Neural progenitor cell (in vitro differentiated cells): ENCODE data around the gene EPHB4. TPM values are rescaled to one million over a fixed set of nuclear protein-coding genes. Genes with fewer than 3 reads are reported as not detected.

ENCODE experiments used
- DNase-seq: peaks from one replicate; pipeline ENCODE4 v3.0.0-alpha.2; 2016; ENCODE audit warnings: low spot score
- H2AFZ ChIP-seq: fragments of 200-600 bp; sonication (generic); replicated peaks from 2 replicates; pipeline ENCODE4 v1.6.1; 2016; ENCODE audit warnings: antibody characterized with exemption
- H3F3A ChIP-seq: fragments of 200-600 bp; sonication (generic); 2 replicates; pipeline ENCODE4 v1.6.1; 2016; ENCODE audit warnings: antibody characterized with exemption, low read depth
- H3K27ac ChIP-seq: fragments of 200-600 bp; sonication (generic); 2 replicates; pipeline ENCODE4 v1.5.1; 2016; ENCODE audit warnings: mild to moderate bottlenecking
- H3K27me3 ChIP-seq: fragments of 200-600 bp; sonication (generic); 2 replicates; pipeline ENCODE4 v1.6.1; 2016; ENCODE audit warnings: mild to moderate bottlenecking, moderate library complexity
- H3K36me3 ChIP-seq: fragments of 200-600 bp; sonication (generic); 2 replicates; pipeline ENCODE4 v1.5.1; 2016
- H3K4me1 ChIP-seq: fragments of 200-600 bp; sonication (generic); 2 replicates; pipeline ENCODE4 v1.6.1; 2016; ENCODE audit warnings: mixed run types
- H3K4me2 ChIP-seq: fragments of 200-600 bp; sonication (generic); 2 replicates; pipeline ENCODE4 v1.6.1; 2016
- H3K4me3 ChIP-seq: fragments of 200-600 bp; sonication (generic); 2 replicates; pipeline ENCODE4 v1.5.1; 2016
- H3K79me2 ChIP-seq: fragments of 200-600 bp; sonication (generic); 2 replicates; pipeline ENCODE4 v1.6.1; 2016; ENCODE audit warnings: low read depth
- H3K9ac ChIP-seq: fragments of 200-600 bp; sonication (generic); 2 replicates; pipeline ENCODE4 v1.6.1; 2016
- H3K9me3 ChIP-seq: fragments of 200-600 bp; sonication (generic); 2 replicates; pipeline ENCODE4 v1.5.1; 2016; ENCODE audit warnings: low read depth
- H4K20me1 ChIP-seq: fragments of 200-600 bp; sonication (generic); 2 replicates; pipeline ENCODE4 v1.6.1; 2016; ENCODE audit warnings: low read depth
- H3K27ac Mint-ChIP-seq: 3 replicates; pipeline ENCODE4 v1.8.0; 2021; ENCODE audit warnings: mixed read lengths
- H3K27me3 Mint-ChIP-seq: 2 replicates; pipeline ENCODE4 v1.8.0; 2022; ENCODE audit warnings: low read depth, mild to moderate bottlenecking, inconsistent platforms, moderate library complexity, mixed read lengths; ENCODE audit not compliant: insufficient read depth
- H3K36me3 Mint-ChIP-seq: 3 replicates; pipeline ENCODE4 v1.8.0; 2021; ENCODE audit warnings: mixed read lengths
- H3K4me1 Mint-ChIP-seq: 3 replicates; pipeline ENCODE4 v1.8.0; 2021; ENCODE audit warnings: mixed read lengths
- H3K4me3 Mint-ChIP-seq: 3 replicates; pipeline ENCODE4 v1.8.0; 2021; ENCODE audit warnings: mild to moderate bottlenecking, moderate library complexity, mixed read lengths
- H3K9me3 Mint-ChIP-seq: 3 replicates; pipeline ENCODE4 v1.8.0; 2020; ENCODE audit warnings: mixed read lengths
- EZH2 ChIP-seq: fragments of 200-600 bp; sonication (generic); IDR thresholded peaks from 2 replicates; pipeline ENCODE4 v1.6.1; 2017; ENCODE audit warnings: antibody characterized with exemption, mild to moderate bottlenecking, moderate library complexity
- EZH2phosphoT487 ChIP-seq: fragments of 200-600 bp; sonication (generic); IDR thresholded peaks from 2 replicates; pipeline ENCODE4 v1.6.1; 2017; ENCODE audit warnings: antibody characterized with exemption
- total RNA-seq: library from RNA; depleted of rRNA; stranded (reverse); fragments of >200 nt; gene quantifications from 2 replicates; pipeline ENCODE4 v1.2.3, GENCODE V29; 2015; ENCODE audit warnings: low replicate concordance
- TF ChIP-seq, protein P1 (sequence below): fragments of 200-600 bp; sonication (generic); IDR thresholded peaks from 2 replicates; pipeline ENCODE4 v1.5.1; 2017; ENCODE audit warnings: antibody characterized with exemption, mild to moderate bottlenecking

Gene EPHB4
- total RNA-seq = 66.5 and 106 TPM in 2 replicates

DNA sequence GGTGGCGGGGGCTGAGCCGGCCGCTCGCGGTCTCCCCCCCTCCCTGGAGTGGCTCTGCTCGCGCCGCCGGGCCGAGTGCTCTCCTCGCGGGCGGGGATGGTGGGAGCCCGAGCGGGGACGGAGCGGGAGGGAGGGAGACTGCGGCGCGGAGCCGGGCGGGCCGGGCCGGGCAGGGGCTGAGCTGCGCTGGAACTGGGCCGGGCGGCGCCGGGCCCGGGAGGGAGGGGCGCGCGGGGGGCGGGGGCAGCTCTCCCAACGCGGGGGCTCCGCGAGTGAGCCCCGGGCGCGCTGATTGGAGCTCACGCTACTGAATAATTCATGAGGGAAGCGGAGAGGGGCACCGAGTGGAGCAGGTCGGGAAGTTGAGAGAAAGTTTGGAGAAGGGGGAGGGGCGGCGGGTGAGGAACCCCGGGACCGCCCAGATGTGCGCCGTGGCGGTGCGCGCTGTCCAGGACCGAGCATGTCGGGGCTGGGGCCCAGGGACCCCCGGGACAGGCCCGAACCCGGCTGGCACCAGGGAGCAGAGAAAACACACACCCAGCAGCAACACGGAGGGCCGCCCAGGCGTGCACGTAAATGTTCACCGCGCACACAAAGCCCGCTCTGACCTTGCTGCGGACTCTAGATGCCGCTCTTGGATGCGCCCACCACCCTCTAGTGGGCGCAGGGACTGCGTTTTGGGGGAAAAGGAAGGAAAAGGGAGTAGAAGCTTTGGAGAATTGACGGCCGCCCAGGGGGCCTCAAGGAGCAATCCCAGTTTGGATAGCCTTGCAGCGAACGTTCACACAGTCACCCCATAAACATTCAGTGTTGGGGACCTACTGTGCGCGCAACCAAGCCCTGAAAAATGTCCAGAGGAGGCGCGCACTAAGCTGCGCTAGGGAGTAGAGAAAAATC lies at the start of gene EPHB4:
Gene EPHB4, minus strand, starts transcription at position 194 of the 897 bp plus-strand sequence. CDS start 493 bp downstream, outside the sequence.
- Histone ChIP-seq H3K27ac (peak within 1 kb of the TSS; percentile 52), H2AFZ (peak within 1 kb of the TSS; percentile 43)

DNA sequence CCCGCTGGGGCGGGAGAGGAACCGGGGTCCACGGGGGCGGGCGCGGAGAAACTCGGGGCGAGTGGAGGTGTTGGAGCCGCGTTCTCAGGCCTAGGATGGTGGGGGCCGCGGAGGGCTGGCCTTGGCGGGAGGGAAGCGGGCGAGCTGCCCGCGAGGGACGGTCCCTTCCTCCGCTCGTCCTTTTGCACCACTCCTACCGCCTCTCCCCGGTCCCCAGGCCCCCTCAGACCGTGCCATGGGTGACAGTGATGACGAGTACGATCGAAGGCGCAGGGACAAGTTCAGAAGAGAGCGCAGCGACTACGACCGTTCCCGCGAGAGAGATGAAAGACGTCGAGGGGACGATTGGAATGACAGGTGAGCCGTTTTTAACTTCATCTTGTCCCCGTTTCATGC lies 48.0 kb upstream of the EPHB4 start:
- H3K4me3 Mint-ChIP-seq = peak overlapping the region; percentile 99
- peaks cover 54% of the 10 kb centered on the region for H3K79me2 ChIP-seq
- H3K27me3 Mint-ChIP-seq = peaks cover 5% of the 10 kb centered on the region
- DNase-seq = peak; percentile 47
- no peaks in the 10 kb centered on the region for H3K9me3 ChIP-seq
- peak overlapping the region; percentile 93 for H3K4me2 ChIP-seq
- peaks cover 52% of the 10 kb centered on the region for H4K20me1 ChIP-seq
- peak overlapping the region; percentile 95 for H3K27ac ChIP-seq
- no peak overlapping the region for H2AFZ ChIP-seq
- H3K9ac ChIP-seq = peak overlapping the region; percentile 96
- H3K4me1 Mint-ChIP-seq = peaks cover 46% of the 10 kb centered on the region
- H3K4me3 ChIP-seq = peak overlapping the region; percentile 91
- no peaks in the 10 kb centered on the region for H3K9me3 Mint-ChIP-seq
- H3K36me3 Mint-ChIP-seq = peaks cover 32% of the 10 kb centered on the region
- TF ChIP-seq, protein P1, sequence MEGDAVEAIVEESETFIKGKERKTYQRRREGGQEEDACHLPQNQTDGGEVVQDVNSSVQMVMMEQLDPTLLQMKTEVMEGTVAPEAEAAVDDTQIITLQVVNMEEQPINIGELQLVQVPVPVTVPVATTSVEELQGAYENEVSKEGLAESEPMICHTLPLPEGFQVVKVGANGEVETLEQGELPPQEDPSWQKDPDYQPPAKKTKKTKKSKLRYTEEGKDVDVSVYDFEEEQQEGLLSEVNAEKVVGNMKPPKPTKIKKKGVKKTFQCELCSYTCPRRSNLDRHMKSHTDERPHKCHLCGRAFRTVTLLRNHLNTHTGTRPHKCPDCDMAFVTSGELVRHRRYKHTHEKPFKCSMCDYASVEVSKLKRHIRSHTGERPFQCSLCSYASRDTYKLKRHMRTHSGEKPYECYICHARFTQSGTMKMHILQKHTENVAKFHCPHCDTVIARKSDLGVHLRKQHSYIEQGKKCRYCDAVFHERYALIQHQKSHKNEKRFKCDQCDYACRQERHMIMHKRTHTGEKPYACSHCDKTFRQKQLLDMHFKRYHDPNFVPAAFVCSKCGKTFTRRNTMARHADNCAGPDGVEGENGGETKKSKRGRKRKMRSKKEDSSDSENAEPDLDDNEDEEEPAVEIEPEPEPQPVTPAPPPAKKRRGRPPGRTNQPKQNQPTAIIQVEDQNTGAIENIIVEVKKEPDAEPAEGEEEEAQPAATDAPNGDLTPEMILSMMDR = no peak
- peaks cover 50% of the 10 kb centered on the region for H3F3A ChIP-seq
- H3K36me3 ChIP-seq = peaks cover 7% of the 10 kb centered on the region
- H3K27me3 ChIP-seq = no peaks in the 10 kb centered on the region
- peaks cover 30% of the 10 kb centered on the region for H3K4me1 ChIP-seq
- H3K27ac Mint-ChIP-seq = peak overlapping the region; percentile 91

More for the DNA sequence above, at the start of gene EPHB4:
- Histone ChIP-seq H3K36me3 (no peaks in the 10 kb centered on the region), H3K4me2 (peak within 1 kb of the TSS; percentile 99), H4K20me1 (peaks cover 35% of the 10 kb centered on the region), H3K9me3 (no peaks in the 10 kb centered on the region), H3K4me3 (peak within 1 kb of the TSS; percentile 100), H3K9ac (peak within 1 kb of the TSS; percentile 69), H3F3A (peaks cover 20% of the 10 kb centered on the region), H3K4me1 (peaks cover 10% of the 10 kb centered on the region), H3K79me2 (peaks cover 50% of the 10 kb centered on the region), H3K27me3 (no peaks in the 10 kb centered on the region)
- Mint-ChIP-seq H3K27me3 (peaks cover 12% of the 10 kb centered on the region), H3K27ac (peak within 1 kb of the TSS; percentile 99), H3K36me3 (peaks cover 7% of the 10 kb centered on the region), H3K4me1 (peaks cover 26% of the 10 kb centered on the region), H3K4me3 (peak within 1 kb of the TSS; percentile 98), H3K9me3 (no peaks in the 10 kb centered on the region)
- DNase-seq = peak; percentile 95
- TF ChIP-seq, protein P1 = peak; percentile 70
- TF ChIP-seq EZH2phosphoT487 (no peak), EZH2 (peak; percentile 45)

DNA sequence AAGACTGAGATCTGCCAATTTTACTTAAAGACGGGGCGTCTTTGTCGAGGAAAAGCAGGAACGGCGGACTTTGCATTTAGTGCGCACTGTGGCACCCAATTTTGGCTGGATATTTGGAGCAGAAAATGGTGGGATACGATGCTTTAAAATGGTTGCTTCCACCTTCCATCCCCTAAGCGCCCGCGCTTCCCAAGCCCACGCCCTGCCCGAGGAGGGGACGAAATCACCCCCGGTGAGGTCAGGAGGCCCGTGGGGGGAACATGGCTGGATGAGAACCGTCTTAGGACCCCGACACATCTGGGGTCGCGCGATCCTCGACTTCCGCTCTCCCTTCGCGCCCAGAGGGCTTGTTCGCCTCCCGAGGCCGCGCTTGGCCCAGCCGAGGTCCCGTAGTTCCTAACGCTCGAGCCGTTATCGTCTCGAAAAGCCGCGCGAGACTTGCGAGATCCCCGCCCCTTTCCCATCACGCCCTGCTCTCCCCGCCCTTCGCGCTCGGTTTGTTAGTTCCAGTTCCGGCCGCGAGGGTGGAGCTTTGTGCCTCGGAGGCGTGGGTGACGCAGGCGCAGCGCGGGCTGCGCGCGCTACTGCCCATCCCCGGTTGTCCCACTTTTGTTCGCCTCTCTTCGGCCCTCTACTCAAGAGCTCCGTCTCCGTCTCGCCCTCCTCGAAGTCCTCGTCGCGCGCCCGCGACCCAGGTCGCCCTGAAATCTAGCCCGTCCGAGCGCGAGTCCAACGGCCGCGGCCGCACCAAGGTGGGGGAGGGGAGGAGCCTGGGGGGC lies 47.4 kb upstream of the EPHB4 start, which contains the start of gene SRRT:
Gene SRRT, plus strand, starts transcription at position 527 of the 779 bp plus-strand sequence. CDS start 488 bp downstream, outside the sequence.
- Mint-ChIP-seq H3K9me3 (no peaks in the 10 kb centered on the region), H3K4me1 (peaks cover 43% of the 10 kb centered on the region), H3K36me3 (peaks cover 28% of the 10 kb centered on the region), H3K27ac (peak within 1 kb of the TSS; percentile 99), H3K4me3 (peak within 1 kb of the TSS; percentile 99), H3K27me3 (peaks cover 2% of the 10 kb centered on the region)
- Histone ChIP-seq H3K27me3 (no peaks in the 10 kb centered on the region), H3K4me2 (peak within 1 kb of the TSS; percentile 93), H4K20me1 (peaks cover 46% of the 10 kb centered on the region), H3F3A (peaks cover 49% of the 10 kb centered on the region), H3K79me2 (peaks cover 48% of the 10 kb centered on the region), H3K4me3 (peak within 1 kb of the TSS; percentile 91), H2AFZ (peak within 1 kb of the TSS; percentile 27), H3K27ac (peak within 1 kb of the TSS; percentile 95), H3K4me1 (peaks cover 29% of the 10 kb centered on the region), H3K9me3 (no peaks in the 10 kb centered on the region), H3K36me3 (peaks cover 7% of the 10 kb centered on the region), H3K9ac (peak within 1 kb of the TSS; percentile 96)
- TF ChIP-seq, protein P1 = peak; percentile 40
- TF ChIP-seq EZH2phosphoT487 (no peak), EZH2 (no peak)
- DNase-seq = peak; percentile 100
